ENCODE results near the gene DNAI1. TPM values are rescaled to one million over a fixed set of nuclear protein-coding genes. Genes with fewer than 3 reads are reported as not detected.

The DNAI1 gene
- total RNA-seq: not detected
- polyA plus RNA-seq: not detected
- total RNA-seq: not detected

- Histone ChIP-seq H3K27me3 (ENCODE audit: control insufficient read depth in 2 of 2, insufficient read depth in 2 of 2, low read length in 2 of 2) (no peaks in the 10 kb centered on the region), H3K4me1 (ENCODE audit: control insufficient read depth in 2 of 2, insufficient read depth in 2 of 2, low read length in 2 of 2) (peaks cover 13 to 16% of the 10 kb centered on the region in 2 donors), H3K4me3 (ENCODE audit: low read length) (peak within 1 kb of the TSS; percentile 68), H3K36me3 (ENCODE audit: control insufficient read depth in 2 of 3, insufficient read depth in 3 of 3, low read length in 3 of 3) (no peaks in the 10 kb centered on the region), H3K27ac (ENCODE audit: low read depth, low read length) (peak within 1 kb of the TSS; percentile 41), H3K9me3 (ENCODE audit: control insufficient read depth in 2 of 3, low read length in 3 of 3) (no peaks in the 10 kb centered on the region)
- ATAC-seq (peak; percentile 98), DNase-seq (peak; percentile 97 to 100 (median 99))
- ChIA-PET POLR2A (interaction anchor here (0.6 to 0.9 kb wide), 2 partner anchors 78 to 154 kb away, joined by 3 read pairs; no protein-coding TSS in a partner anchor), CTCF (no interaction called here)
- peaks cover 28 to 46% (median 38%) of the 10 kb centered on the region in 7 donors for H3K4me1 Mint-ChIP-seq
- H3K27ac Mint-ChIP-seq: peak within 1 kb of the TSS; percentile 57 to 93 (median 82)
- H3K9me3 Mint-ChIP-seq: peaks cover 0 to 1% (median 0%) of the 10 kb centered on the region in 11 donors
- peak within 1 kb of the TSS; percentile 86 to 93 (median 92) for H3K4me3 Mint-ChIP-seq
- intact Hi-C loops (cut with micrococcal nuclease): loop anchor here (1.0 to 10.0 kb wide), 19 partner anchors 21 to 1906 kb away; partner anchors contain the start of genes KIF24 (in 2 of the 2), NUDT2 (in 2 of the 2), RPP25L (in 2 of the 2) and SIGMAR1 (in 2 of the 2)
- H3K36me3 Mint-ChIP-seq: no peaks in the 10 kb centered on the region
- peaks cover 0 to 23% (median 6%) of the 10 kb centered on the region in 5 donors for H3K27me3 Mint-ChIP-seq
Measured at GRCh38 chr9:34458013-34458958, at the start of gene DNAI1, which contains the start of gene FAM219A. Gene DNAI1, plus strand, starts transcription at chr9:34458805. Its CDS starts 201 bp downstream, at chr9:34459006. Gene FAM219A, minus strand, starts transcription at chr9:34458570. Its CDS starts 307 bp downstream, at chr9:34458263.

GRCh38 chr9:34409154-34409553 lies 49.5 kb upstream of the DNAI1 start:
- CTCF ChIA-PET: no interaction called here
- H3K36me3 ChIP-seq (ENCODE audit: control insufficient read depth in 2 of 3, insufficient read depth in 3 of 3, low read length in 3 of 3): no peaks in the 10 kb centered on the region
- Mint-ChIP-seq H3K27ac (no peak overlapping the region), H3K27me3 (no peaks in the 10 kb centered on the region), H3K36me3 (peaks cover 0 to 18% (median 5%) of the 10 kb centered on the region in 5 donors), H3K4me3 (no peak overlapping the region), H3K9me3 (peaks cover 0 to 6% (median 0%) of the 10 kb centered on the region in 11 donors), H3K4me1 (peaks cover 0 to 14% (median 0%) of the 10 kb centered on the region in 7 donors)
- no peaks in the 10 kb centered on the region for H3K27me3 ChIP-seq (ENCODE audit: control insufficient read depth in 2 of 2, insufficient read depth in 2 of 2, low read length in 2 of 2)
- no peaks in the 10 kb centered on the region for H3K4me1 ChIP-seq (ENCODE audit: control insufficient read depth in 2 of 2, insufficient read depth in 2 of 2, low read length in 2 of 2)
- no peak overlapping the region for H3K4me3 ChIP-seq (ENCODE audit: low read length)
- no peak for ATAC-seq
- no peak for DNase-seq
- POLR2A ChIA-PET: no interaction called here
- H3K27ac ChIP-seq (ENCODE audit: low read depth, low read length): no peak overlapping the region
- intact Hi-C loops (cut with micrococcal nuclease): loop anchor here in 1 of 2 donors (10.0 kb wide), 1 partner anchor 186 kb away; no protein-coding TSS in a partner anchor
- H3K9me3 ChIP-seq (ENCODE audit: control insufficient read depth in 2 of 3, low read length in 3 of 3): no peaks in the 10 kb centered on the region

GRCh38 chr9:34412336-34412735 lies 46.3 kb upstream of the DNAI1 start:
- H3K4me1 Mint-ChIP-seq: peaks cover 0 to 14% (median 0%) of the 10 kb centered on the region in 7 donors
- H3K4me1 ChIP-seq (ENCODE audit: control insufficient read depth in 2 of 2, insufficient read depth in 2 of 2, low read length in 2 of 2): no peaks in the 10 kb centered on the region
- peaks cover 0 to 6% (median 0%) of the 10 kb centered on the region in 11 donors for H3K9me3 Mint-ChIP-seq
- H3K4me3 ChIP-seq (ENCODE audit: low read length): no peak overlapping the region
- H3K9me3 ChIP-seq (ENCODE audit: control insufficient read depth in 2 of 3, low read length in 3 of 3): no peaks in the 10 kb centered on the region
- H3K27me3 Mint-ChIP-seq: no peaks in the 10 kb centered on the region
- ChIA-PET POLR2A (interaction anchor here (0.6 kb wide), 1 partner anchor 61 kb away, joined by 3 read pairs; no protein-coding TSS in a partner anchor), CTCF (interaction anchor here (1.5 kb wide), 1 partner anchor 8 kb away, joined by 5 read pairs; no protein-coding TSS in a partner anchor)
- H3K27me3 ChIP-seq (ENCODE audit: control insufficient read depth in 2 of 2, insufficient read depth in 2 of 2, low read length in 2 of 2): no peaks in the 10 kb centered on the region
- no peaks in the 10 kb centered on the region for H3K36me3 ChIP-seq (ENCODE audit: control insufficient read depth in 2 of 3, insufficient read depth in 3 of 3, low read length in 3 of 3)
- no peak overlapping the region for H3K27ac ChIP-seq (ENCODE audit: low read depth, low read length)
- H3K4me3 Mint-ChIP-seq: no peak overlapping the region
- no peak overlapping the region for H3K27ac Mint-ChIP-seq
- no peak for ATAC-seq
- H3K36me3 Mint-ChIP-seq: peaks cover 0 to 14% (median 5%) of the 10 kb centered on the region in 5 donors
- intact Hi-C loops (cut with micrococcal nuclease): no loop called here
- no peak for DNase-seq

GRCh38 chr9:34413231-34413852 lies 45.3 kb upstream of the DNAI1 start:
- H3K27me3 Mint-ChIP-seq: no peaks in the 10 kb centered on the region
- no peak overlapping the region for H3K27ac ChIP-seq (ENCODE audit: low read depth, low read length)
- ChIA-PET POLR2A (no interaction called here), CTCF (interaction anchor here (1.5 kb wide), 1 partner anchor 9 kb away, joined by 5 read pairs; no protein-coding TSS in a partner anchor)
- DNase-seq: peak in 6 of 9 donors; percentile 5 to 36 (median 20)
- no peak overlapping the region for H3K27ac Mint-ChIP-seq
- peaks cover 0 to 14% (median 0%) of the 10 kb centered on the region in 7 donors for H3K4me1 Mint-ChIP-seq
- no peaks in the 10 kb centered on the region for H3K4me1 ChIP-seq (ENCODE audit: control insufficient read depth in 2 of 2, insufficient read depth in 2 of 2, low read length in 2 of 2)
- no peaks in the 10 kb centered on the region for H3K27me3 ChIP-seq (ENCODE audit: control insufficient read depth in 2 of 2, insufficient read depth in 2 of 2, low read length in 2 of 2)
- no peak overlapping the region for H3K4me3 Mint-ChIP-seq
- intact Hi-C loops (cut with micrococcal nuclease): no loop called here
- H3K36me3 Mint-ChIP-seq: peaks cover 0 to 21% (median 5%) of the 10 kb centered on the region in 5 donors
- ATAC-seq: no peak
- no peaks in the 10 kb centered on the region for H3K36me3 ChIP-seq (ENCODE audit: control insufficient read depth in 2 of 3, insufficient read depth in 3 of 3, low read length in 3 of 3)
- H3K9me3 ChIP-seq (ENCODE audit: control insufficient read depth in 2 of 3, low read length in 3 of 3): no peaks in the 10 kb centered on the region
- H3K4me3 ChIP-seq (ENCODE audit: low read length): no peak overlapping the region
- peaks cover 0 to 6% (median 0%) of the 10 kb centered on the region in 11 donors for H3K9me3 Mint-ChIP-seq

GRCh38 chr9:34417734-34418133 lies 40.9 kb upstream of the DNAI1 start:
- Histone ChIP-seq H3K27me3 (ENCODE audit: control insufficient read depth in 2 of 2, insufficient read depth in 2 of 2, low read length in 2 of 2) (no peaks in the 10 kb centered on the region), H3K9me3 (ENCODE audit: control insufficient read depth in 2 of 3, low read length in 3 of 3) (no peaks in the 10 kb centered on the region), H3K4me1 (ENCODE audit: control insufficient read depth in 2 of 2, insufficient read depth in 2 of 2, low read length in 2 of 2) (no peaks in the 10 kb centered on the region), H3K36me3 (ENCODE audit: control insufficient read depth in 2 of 3, insufficient read depth in 3 of 3, low read length in 3 of 3) (no peaks in the 10 kb centered on the region), H3K27ac (ENCODE audit: low read depth, low read length) (no peak overlapping the region), H3K4me3 (ENCODE audit: low read length) (no peak overlapping the region)
- Mint-ChIP-seq H3K27ac (no peak overlapping the region), H3K9me3 (peaks cover 0 to 2% (median 0%) of the 10 kb centered on the region in 11 donors), H3K4me3 (no peak overlapping the region), H3K27me3 (no peaks in the 10 kb centered on the region), H3K36me3 (peaks cover 0 to 15% (median 0%) of the 10 kb centered on the region in 5 donors), H3K4me1 (peaks cover 0 to 2% (median 0%) of the 10 kb centered on the region in 7 donors)
- no peak for ATAC-seq
- CTCF ChIA-PET: no interaction called here
- DNase-seq: no peak
- POLR2A ChIA-PET: no interaction called here
- intact Hi-C loops (cut with micrococcal nuclease): no loop called here

GRCh38 chr9:34419716-34420504 lies 38.7 kb upstream of the DNAI1 start:
- DNase-seq: no peak
- ChIA-PET POLR2A (no interaction called here), CTCF (no interaction called here)
- intact Hi-C loops (cut with micrococcal nuclease): no loop called here
- H3K36me3 ChIP-seq (ENCODE audit: control insufficient read depth in 2 of 3, insufficient read depth in 3 of 3, low read length in 3 of 3): no peaks in the 10 kb centered on the region
- Mint-ChIP-seq H3K9me3 (no peaks in the 10 kb centered on the region), H3K4me3 (no peak overlapping the region), H3K27ac (no peak overlapping the region), H3K36me3 (peaks cover 0 to 17% (median 0%) of the 10 kb centered on the region in 5 donors), H3K27me3 (no peaks in the 10 kb centered on the region), H3K4me1 (peaks cover 0 to 7% (median 0%) of the 10 kb centered on the region in 7 donors)
- H3K4me3 ChIP-seq (ENCODE audit: low read length): no peak overlapping the region
- H3K9me3 ChIP-seq (ENCODE audit: control insufficient read depth in 2 of 3, low read length in 3 of 3): no peaks in the 10 kb centered on the region
- no peaks in the 10 kb centered on the region for H3K27me3 ChIP-seq (ENCODE audit: control insufficient read depth in 2 of 2, insufficient read depth in 2 of 2, low read length in 2 of 2)
- no peaks in the 10 kb centered on the region for H3K4me1 ChIP-seq (ENCODE audit: control insufficient read depth in 2 of 2, insufficient read depth in 2 of 2, low read length in 2 of 2)
- no peak for ATAC-seq
- no peak overlapping the region for H3K27ac ChIP-seq (ENCODE audit: low read depth, low read length)
